ENCODE measurements around the gene EFL1. TPM values are rescaled to one million over a fixed set of nuclear protein-coding genes. Genes with fewer than 3 reads are reported as not detected.

Gene EFL1
- total and polyA plus RNA-seq, 9 of the 15 experiments (the other 6 are each of a cell fraction or from before 2014, with no cell fraction given), result 4.8 to 32.5 (median 16.9) TPM

DNA sequence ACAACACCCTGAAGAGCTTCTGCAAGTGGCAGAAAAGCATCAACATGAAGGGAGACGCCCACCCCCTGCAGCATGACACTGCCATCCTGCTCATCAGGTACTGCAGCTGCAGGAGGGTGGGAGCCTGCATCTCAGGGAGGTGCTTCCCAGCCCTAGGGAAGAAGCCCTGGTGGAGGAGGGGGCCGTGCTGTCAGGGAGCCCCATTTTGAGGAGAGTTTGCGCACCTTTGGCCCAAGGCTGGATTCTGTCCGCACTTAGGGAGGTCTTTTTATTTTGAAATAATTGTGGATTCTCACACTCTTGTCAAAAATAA is 42.2 kb upstream of the EFL1 start:
- intact Hi-C loops (cut with micrococcal nuclease) (no loop called here), in situ Hi-C loops (cut with MboI) (no loop called here)
- CTCF ChIA-PET (ENCODE audit: low intra/inter-chr PET ratio), result no interaction called here
- POLR2A ChIA-PET, result no interaction called here
- Histone ChIP-seq H3K36me3 (ENCODE audit: control insufficient read depth, insufficient read depth, low read length) (no peaks in the 10 kb centered on the region), H2AFZ (ENCODE audit: low read depth, low read length) (no peak overlapping the region), H3K4me1 (replicated peaks in 1 of 2; ENCODE audit: control insufficient read depth in 2 of 2, insufficient read depth in 2 of 2, low read length in 2 of 2) (peaks cover 3 to 4% of the 10 kb centered on the region in 2 experiments; a peak in 2 of 5 replicates), H4K20me1 (replicated peaks; ENCODE audit: control insufficient read depth, insufficient read depth, low read length) (no peaks in the 10 kb centered on the region), H3K4me3 (no peak overlapping the region), H3K9ac (ENCODE audit: insufficient read depth in 1 of 2, low read depth in 2 of 2, low read length in 2 of 2) (no peak overlapping the region), H3K27ac (ENCODE audit: extremely low read depth, low read depth, low read length) (no peak overlapping the region), H3K79me2 (ENCODE audit: control insufficient read depth, insufficient read depth, low read length) (no peaks in the 10 kb centered on the region), H3K4me2 (ENCODE audit: insufficient read depth, low read length) (no peak overlapping the region), H3K9me3 (replicated peaks; ENCODE audit: control insufficient read depth, insufficient read depth, low read depth, low read length) (no peaks in the 10 kb centered on the region), H3K9me1 (ENCODE audit: control insufficient read depth, insufficient read depth, low read length) (no peaks in the 10 kb centered on the region), H3K27me3 (ENCODE audit: control insufficient read depth in 2 of 2, insufficient read depth in 2 of 2, low read length in 2 of 2) (peaks cover 3 to 15% of the 10 kb centered on the region in 2 experiments; a peak in 2 of 5 replicates)
- FAIRE-seq, result no peak
- ATAC-seq, result no peak
- no TSS peak for BruUV-seq (replicated peaks)
- WGBS (ENCODE audit: insufficient coverage, low coverage, missing lambda C conversion rate), result 38% methylated on average over 4 of the region's 4 CpGs
- no peak for DNase-seq (ENCODE audit: extremely low read depth in 1 of 4, low spot score in 3 of 4)
- TF ChIP-seq ETV5 (CRISPR knock-in tag; IDR thresholded peaks at IDR 0.05; ENCODE audit: low read depth) (no peak), ZNF23 (CRISPR knock-in tag; IDR thresholded peaks at IDR 0.05) (no peak), MECOM (CRISPR knock-in tag; IDR thresholded peaks at IDR 0.05) (no peak), EP400 (IDR thresholded peaks at IDR 0.05) (no peak), ILF3 (IDR thresholded peaks at IDR 0.05; ENCODE audit: borderline replicate concordance) (no peak), SP2 (IDR thresholded peaks at IDR 0.05; ENCODE audit: extremely low read depth, low read depth, low read length, poor library complexity, severe bottlenecking) (no peak), LCOR (CRISPR knock-in tag; IDR thresholded peaks at IDR 0.05) (no peak), MEIS2 (IDR thresholded peaks at IDR 0.05; ENCODE audit: partially characterized antibody) (no peak), TRIM24 (IDR thresholded peaks at IDR 0.05) (no peak)
- TF ChIP-seq, protein P1, sequence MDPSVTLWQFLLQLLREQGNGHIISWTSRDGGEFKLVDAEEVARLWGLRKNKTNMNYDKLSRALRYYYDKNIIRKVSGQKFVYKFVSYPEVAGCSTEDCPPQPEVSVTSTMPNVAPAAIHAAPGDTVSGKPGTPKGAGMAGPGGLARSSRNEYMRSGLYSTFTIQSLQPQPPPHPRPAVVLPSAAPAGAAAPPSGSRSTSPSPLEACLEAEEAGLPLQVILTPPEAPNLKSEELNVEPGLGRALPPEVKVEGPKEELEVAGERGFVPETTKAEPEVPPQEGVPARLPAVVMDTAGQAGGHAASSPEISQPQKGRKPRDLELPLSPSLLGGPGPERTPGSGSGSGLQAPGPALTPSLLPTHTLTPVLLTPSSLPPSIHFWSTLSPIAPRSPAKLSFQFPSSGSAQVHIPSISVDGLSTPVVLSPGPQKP (CRISPR knock-in tag; IDR thresholded peaks at IDR 0.05), result no peak
- TF ChIP-seq, protein P2, sequence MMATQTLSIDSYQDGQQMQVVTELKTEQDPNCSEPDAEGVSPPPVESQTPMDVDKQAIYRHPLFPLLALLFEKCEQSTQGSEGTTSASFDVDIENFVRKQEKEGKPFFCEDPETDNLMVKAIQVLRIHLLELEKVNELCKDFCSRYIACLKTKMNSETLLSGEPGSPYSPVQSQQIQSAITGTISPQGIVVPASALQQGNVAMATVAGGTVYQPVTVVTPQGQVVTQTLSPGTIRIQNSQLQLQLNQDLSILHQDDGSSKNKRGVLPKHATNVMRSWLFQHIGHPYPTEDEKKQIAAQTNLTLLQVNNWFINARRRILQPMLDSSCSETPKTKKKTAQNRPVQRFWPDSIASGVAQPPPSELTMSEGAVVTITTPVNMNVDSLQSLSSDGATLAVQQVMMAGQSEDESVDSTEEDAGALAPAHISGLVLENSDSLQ (IDR thresholded peaks at IDR 0.05), result no peak
- TF ChIP-seq, protein P3, sequence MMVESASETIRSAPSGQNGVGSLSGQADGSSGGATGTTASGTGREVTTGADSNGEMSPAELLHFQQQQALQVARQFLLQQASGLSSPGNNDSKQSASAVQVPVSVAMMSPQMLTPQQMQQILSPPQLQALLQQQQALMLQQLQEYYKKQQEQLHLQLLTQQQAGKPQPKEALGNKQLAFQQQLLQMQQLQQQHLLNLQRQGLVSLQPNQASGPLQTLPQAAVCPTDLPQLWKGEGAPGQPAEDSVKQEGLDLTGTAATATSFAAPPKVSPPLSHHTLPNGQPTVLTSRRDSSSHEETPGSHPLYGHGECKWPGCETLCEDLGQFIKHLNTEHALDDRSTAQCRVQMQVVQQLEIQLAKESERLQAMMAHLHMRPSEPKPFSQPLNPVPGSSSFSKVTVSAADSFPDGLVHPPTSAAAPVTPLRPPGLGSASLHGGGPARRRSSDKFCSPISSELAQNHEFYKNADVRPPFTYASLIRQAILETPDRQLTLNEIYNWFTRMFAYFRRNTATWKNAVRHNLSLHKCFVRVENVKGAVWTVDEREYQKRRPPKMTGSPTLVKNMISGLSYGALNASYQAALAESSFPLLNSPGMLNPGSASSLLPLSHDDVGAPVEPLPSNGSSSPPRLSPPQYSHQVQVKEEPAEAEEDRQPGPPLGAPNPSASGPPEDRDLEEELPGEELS (CRISPR knock-in tag; IDR thresholded peaks at IDR 0.05; ENCODE audit: borderline replicate concordance), result no peak
- TF ChIP-seq, protein P4, sequence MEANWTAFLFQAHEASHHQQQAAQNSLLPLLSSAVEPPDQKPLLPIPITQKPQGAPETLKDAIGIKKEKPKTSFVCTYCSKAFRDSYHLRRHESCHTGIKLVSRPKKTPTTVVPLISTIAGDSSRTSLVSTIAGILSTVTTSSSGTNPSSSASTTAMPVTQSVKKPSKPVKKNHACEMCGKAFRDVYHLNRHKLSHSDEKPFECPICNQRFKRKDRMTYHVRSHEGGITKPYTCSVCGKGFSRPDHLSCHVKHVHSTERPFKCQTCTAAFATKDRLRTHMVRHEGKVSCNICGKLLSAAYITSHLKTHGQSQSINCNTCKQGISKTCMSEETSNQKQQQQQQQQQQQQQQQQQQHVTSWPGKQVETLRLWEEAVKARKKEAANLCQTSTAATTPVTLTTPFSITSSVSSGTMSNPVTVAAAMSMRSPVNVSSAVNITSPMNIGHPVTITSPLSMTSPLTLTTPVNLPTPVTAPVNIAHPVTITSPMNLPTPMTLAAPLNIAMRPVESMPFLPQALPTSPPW (CRISPR knock-in tag; IDR thresholded peaks at IDR 0.05), result no peak
- TF ChIP-seq, protein P5, sequence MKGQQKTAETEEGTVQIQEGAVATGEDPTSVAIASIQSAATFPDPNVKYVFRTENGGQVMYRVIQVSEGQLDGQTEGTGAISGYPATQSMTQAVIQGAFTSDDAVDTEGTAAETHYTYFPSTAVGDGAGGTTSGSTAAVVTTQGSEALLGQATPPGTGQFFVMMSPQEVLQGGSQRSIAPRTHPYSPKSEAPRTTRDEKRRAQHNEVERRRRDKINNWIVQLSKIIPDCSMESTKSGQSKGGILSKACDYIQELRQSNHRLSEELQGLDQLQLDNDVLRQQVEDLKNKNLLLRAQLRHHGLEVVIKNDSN (CRISPR knock-in tag; IDR thresholded peaks at IDR 0.05), result no peak

All from K562 (cell line).